NCI-H146 (cell line): ENCODE data around the gene PTPRT.

Experiments
- DNase-seq: peaks from one replicate; lab custom pipeline; 2025; lab: John Stamatoyannopoulos, UW

PTPRT gene

DNA sequence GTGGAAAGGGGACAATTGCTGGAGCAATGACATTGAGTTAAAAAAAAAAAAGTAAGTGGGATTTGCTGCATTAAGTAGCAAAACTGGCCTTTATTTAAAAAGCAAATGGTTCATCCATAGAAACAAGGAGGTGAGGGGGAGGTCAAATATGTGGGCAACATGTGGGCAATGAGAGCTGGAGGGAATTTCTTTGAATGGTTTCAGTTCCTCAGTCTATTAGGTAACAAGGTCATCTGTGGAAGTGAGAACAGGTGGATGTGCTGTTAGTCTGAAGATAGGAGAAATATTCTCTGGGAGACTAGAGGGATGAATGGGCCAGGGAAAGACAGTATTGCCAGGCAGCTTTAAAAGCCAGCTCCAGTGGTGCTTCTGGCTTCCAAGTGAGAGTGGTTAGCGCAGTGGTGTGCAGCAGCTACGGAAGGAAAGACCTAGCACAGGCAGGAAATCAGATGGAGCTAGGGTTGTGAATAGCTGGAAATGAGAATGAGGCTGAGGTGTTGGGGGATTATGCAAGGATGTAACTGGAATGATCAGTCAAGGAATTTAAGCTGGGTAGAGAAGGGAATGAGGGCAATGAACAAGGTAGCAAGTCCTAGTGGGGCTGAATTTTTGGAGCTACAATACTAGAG is 727.6 kb downstream of the PTPRT start:
- no peak for DNase-seq

GRCh38 chr20:42461291-42461690 is 728.4 kb downstream of the PTPRT start:
- no peak for DNase-seq

DNA sequence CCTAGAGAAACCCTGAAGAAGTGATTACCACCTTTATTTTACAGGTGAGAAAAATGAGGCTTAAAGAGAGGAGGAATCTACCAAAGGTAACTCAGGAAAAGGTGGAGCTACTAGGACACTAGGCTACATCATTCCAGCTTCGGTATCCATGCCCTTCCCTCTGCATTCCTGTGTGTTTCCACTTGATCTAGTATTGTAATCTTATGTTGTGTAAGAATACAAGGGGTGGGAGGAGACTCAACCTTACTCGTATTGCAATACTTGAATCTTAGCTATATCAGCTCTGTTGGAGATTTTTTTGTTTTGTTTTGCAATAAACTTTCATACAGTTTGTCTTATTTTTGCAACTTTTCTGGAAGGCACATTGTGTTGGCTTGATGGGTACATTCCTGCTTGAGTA is 742.4 kb downstream of the PTPRT start:
- DNase-seq: no peak

DNA sequence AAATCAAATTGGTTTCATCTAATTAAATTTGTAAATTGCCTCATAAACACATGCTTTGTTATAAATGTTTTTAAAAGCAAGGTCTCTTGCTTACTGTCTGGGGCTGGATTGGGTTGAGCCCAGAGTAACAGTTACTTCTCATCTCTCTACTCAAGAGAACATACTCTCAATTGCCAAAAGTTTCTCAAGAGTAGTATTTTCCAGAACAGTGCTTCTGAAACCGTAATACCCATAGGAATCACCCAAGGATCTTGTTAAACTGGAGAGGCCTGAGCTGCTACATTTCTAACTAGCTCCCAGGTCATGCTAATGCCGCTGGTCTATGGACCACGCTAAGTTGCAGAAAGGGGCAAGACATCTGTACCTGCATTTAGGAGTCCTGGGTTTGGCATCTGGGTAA is 744.9 kb downstream of the PTPRT start:
- no peak for DNase-seq

DNA sequence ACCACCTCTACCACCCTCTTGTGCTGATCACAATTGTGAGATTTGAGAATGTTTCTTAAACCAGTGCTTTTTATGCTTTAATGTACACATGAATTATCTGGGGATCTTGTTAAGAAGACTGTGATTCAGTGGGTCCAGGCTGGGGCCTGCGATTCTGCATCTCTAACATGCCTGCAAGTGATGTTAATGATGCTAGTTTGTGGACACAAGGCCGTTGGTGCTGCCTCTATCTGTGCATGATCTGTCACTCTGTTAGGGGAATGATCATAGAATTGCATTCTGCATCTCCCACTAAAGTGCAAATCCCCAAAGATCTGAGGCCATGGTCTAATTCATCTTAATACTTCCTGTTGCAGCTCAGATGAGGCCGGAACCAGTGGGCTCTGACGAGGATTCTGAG is 746.5 kb downstream of the PTPRT start:
- DNase-seq: no peak

- DNase-seq: no peak
These were observed 747.0 kb downstream of the PTPRT start for GRCh38 chr20:42442716-42443115.

GRCh38 chr20:42441864-42442331 is 747.8 kb downstream of the PTPRT start:
- DNase-seq: no peak

GRCh38 chr20:42441196-42441863 is 748.4 kb downstream of the PTPRT start:
- DNase-seq: no peak

GRCh38 chr20:42435230-42435629 is 754.5 kb downstream of the PTPRT start:
- no peak for DNase-seq

GRCh38 chr20:42432496-42433334 is 757.0 kb downstream of the PTPRT start:
- no peak for DNase-seq

DNA sequence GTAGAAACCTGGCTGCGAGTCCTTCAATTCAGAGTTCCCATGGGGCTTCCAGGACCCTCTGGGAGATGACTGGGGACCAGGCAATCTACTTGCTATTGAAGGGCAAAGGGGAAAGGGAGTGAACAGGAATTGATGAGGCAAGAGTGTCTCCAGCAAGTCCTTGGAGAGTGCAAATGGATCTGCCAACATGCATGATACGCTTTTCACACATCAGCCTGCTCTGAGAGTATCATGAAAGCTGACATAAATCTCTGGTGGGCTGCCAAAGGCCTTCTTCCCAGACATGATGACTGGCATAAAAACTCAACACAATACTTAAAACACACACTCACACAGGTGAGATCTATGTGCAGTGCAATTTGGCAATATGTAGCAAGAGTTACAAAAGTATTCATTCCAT is 759.1 kb downstream of the PTPRT start:
- DNase-seq: no peak

GRCh38 chr20:42429761-42430458 is 759.8 kb downstream of the PTPRT start:
- no peak for DNase-seq

DNA sequence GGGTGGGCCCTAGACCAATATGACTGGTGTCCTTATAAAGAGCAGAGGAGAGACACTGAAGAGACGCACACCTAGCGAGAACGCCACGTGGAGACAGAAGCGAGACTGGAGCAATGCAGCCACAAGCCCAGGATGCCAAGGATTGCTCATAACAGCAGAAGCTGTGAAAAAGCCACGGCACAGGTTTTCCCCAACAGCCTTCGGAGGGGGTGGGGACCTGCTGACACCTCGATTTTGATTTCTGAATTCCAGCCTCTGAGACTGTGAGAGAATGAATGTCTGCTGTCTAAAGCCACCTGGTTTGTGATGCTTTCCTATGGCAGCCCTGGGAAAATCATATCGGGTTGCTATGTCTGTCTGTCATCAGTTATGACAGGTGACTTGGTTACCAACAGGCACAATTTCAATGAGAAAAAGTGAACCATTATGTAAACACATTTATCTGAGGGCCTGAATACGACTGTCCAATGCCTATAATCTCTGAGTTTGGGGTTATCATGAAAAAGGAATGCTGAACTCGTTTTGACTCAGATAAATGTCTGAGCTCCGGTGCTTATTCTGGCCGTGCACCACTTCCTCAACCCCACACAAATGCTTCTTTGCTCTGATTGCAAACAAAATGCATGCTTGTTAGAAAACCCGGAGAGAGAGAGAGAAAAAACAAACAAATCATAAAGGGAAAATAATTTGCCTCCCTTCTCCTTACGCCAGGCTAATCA is 769.7 kb downstream of the PTPRT start:
- no peak for DNase-seq

DNA sequence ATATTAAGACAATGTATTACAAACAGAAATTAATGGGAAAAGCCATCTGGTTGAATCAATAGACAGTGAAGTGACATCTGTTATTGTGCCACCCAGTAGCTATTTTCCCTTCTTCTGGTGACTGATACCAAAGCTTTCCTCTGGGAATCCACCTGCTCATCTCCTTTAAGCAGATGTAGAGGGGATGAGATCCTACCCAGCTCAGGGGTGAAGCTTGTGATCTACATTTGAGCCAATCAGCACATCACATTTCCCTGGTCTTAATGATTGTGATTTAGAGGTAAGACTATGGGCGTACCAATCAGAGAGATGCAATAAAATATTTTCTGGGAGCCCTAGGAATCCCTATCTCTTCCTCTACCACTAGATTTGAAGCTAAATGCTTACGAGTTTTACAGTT is 782.9 kb downstream of the PTPRT start:
- DNase-seq: no peak

GRCh38 chr20:42402455-42402854 is 787.3 kb downstream of the PTPRT start:
- no peak for DNase-seq

DNA sequence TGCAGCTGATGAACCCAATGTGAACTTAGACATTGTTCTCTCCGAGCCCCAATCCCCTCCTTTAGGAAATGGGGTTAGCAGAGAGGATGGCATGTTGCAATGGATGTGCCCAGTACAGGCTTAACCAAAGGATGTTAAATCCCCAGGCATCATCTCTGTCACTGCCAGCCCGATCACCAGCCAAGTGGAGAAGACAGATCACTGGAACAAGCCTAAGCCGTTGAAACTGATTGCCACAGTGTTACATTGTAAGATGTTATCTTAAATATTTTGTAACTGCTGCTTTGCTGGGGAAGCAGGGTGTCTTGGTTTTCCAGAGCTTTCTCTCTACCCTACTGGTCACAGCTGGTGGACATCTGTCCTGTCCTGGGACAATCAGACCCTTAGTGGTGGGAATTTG is 788.1 kb downstream of the PTPRT start:
- no peak for DNase-seq

DNA sequence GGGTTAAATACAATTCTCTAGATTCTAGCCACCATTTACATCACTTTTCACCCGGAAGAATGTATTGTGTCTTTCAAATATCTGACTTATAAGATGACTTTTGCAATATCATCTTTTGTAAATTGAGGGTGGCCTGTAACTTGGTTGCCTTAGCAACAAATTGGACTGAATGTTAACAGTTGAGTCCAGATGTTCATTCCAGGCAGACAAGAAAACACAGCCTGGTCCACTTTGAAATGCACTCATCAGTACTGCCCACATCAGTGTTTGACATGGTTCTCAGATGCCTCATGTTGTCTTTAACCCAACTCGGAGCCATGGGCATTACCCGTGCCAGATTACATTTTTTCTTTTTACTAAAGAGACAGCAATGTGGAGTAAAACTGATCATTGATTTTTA is 789.9 kb downstream of the PTPRT start:
- DNase-seq: no peak

DNA sequence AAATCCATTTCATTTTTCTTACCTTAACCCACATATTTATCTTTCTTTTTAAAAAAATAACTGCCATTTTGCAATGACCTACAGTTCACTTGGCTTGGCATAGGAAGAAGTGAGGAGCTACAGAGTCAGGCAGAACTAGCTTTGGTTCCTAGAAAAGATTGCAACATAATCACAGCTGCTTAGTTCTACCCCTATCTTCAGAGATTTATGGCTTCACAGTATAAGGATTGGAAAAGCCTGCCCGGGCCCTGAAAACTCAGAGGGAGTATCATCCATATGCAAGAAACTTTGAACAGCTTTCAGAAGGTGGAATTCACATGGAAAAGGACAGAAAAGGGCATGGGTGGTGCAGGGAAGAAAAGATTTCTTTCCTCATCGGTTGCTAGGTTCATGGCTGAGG is 797.3 kb downstream of the PTPRT start:
- no peak for DNase-seq

GRCh38 chr20:42391807-42392206 is 797.9 kb downstream of the PTPRT start:
- no peak for DNase-seq

DNA sequence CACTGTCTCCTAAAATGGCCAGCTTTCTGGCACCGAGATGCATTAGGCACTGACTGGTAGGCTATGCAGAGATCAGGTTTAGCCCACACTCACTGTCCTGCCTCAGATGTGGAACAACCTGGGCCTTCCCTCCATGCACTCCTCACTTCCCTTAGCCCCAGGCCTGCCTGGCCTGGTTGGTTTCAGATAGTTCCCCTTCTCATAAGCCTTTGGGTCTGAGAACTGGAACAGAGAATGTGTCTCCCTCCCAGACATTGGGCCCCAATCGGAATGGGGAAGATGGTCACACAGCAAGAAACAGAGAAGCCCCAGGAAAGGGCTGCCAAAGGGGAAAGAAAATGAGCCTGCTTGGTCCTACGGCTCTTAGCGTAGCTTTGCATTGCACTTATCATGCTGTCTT is 809.4 kb downstream of the PTPRT start:
- DNase-seq: no peak

GRCh38 chr20:42379385-42379784 is 810.3 kb downstream of the PTPRT start:
- no peak for DNase-seq

GRCh38 chr20:42378826-42379225 is 810.9 kb downstream of the PTPRT start:
- DNase-seq: no peak
